Hematopoietic multipotent progenitor cell treated with erythropoietin and hydrocortisone succinate and interleukin-3 and kit ligand, for 4 days (in vitro differentiated cells): Measurements from ENCODE around the gene AGPAT3.

Experiments
- DNase-seq: peaks from one replicate; pipeline ENCODE4 v3.0.0-alpha.2; 2015

Gene AGPAT3

GRCh38 chr21:43865540-43866259 is 677 bp downstream of the AGPAT3 start:
- peak; percentile 64 for DNase-seq

DNA sequence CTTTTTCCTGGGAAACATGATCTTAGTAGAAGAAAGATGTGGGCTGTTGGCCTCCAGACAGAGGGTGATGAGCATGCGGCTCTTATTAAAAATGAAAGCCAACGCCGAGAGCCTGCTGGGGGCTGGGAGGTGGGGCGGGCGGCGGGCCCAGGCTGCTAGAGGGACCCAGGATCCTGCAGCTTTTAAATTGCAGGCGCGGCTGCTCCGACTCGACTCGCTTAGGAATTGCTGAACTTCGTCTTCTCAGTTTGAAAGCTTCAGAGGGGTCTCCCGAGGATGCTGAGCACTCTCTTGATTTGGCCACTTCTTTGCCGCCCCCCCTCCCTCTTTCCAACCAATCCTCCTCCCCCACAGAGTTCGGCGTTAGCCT is 1.2 kb downstream of the AGPAT3 start:
- peak; percentile 69 for DNase-seq

DNA sequence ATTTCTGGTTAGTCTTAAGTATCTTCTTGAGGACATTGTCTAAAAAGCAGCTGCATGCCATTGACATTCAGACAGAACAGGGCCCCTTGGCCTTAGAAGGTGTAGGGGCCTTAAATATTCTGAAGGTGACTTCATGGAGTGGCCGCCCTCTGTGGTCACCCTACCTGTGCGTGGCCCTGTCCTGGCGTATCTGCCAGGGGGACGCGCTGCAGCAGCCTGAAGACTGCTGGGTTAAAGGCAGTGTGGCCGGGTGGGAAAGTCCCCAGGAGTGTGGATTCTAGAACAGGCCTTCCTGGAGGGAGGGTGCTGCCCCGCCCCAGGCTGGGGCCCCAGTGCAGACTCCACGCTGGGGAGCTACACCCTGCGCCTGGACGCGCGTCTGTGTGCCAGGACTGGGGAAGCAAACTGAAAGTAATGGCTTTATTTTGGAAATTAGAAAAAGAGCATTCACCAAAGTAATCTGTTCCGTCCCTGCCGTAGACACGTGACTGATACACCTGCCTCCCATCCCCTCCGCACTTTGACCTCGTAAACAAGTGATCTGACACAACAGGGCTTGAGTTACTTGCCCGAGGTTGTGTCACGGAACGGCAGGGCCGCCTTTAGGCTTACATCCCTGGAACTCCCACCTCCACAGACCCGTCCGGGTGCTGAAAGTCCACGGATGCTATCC is 1.8 kb downstream of the AGPAT3 start:
- DNase-seq: no peak

DNA sequence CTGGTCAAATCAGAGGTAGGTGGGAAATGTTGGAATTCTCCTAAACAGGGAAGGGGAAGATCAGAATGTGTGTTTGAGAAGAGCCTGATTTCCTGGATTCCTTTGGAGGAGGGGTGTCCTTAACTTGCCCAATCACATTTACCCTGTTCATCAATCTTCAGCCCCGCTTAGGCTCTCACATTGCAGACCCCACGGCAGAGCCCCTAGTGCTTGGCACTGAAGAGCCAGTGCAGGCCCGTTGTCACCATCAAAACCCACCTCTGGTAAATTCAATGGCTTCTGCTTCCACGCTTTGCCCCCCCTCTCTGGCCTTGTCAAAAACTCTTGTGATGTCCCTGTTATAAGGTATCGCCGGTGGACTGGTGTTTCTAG is 2.3 kb downstream of the AGPAT3 start:
- no peak for DNase-seq

- no peak for DNase-seq
Observed at GRCh38 chr21:43867948-43868347, 2.9 kb downstream of the AGPAT3 start.

- no peak for DNase-seq
Observed at GRCh38 chr21:43868461-43868860, 3.4 kb downstream of the AGPAT3 start.

- DNase-seq: no peak
Observed at GRCh38 chr21:43869486-43870325, 4.7 kb downstream of the AGPAT3 start.

GRCh38 chr21:43871487-43871886 is 6.5 kb downstream of the AGPAT3 start:
- DNase-seq: no peak

DNA sequence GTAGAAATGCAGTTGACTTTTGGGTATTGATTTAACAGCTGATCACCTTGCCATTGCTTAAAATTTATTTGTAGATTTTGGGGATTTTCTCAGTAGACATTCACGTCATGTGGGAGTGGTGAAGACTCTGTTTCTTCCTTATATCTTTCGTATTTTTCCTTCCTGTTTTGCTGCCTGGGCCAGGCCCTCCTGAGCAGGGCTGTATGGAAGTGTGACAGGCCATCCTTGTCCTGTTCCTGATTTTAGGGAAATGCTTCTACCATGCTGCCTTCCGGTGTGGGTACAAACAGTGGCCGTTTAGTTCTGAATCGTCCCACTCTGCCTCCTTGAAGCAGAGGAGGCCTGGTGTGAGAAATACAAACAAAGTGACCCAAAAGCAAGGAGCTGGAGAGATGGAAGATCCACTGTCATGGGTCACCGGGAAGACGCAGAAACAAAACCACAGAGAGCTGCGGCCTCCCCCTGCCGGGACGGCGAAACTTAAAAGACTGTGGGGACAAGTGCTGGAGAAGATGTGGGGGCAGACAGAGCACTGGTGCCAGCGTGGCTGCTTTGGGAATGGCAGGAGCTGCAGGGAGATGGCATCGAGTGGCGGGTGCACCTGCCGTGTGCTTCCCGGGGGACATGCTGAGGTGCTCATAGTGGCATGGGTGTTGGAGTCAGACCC is 7.6 kb downstream of the AGPAT3 start:
- DNase-seq: no peak

- no peak for DNase-seq
Observed at GRCh38 chr21:43873673-43874072, 8.7 kb downstream of the AGPAT3 start.

DNA sequence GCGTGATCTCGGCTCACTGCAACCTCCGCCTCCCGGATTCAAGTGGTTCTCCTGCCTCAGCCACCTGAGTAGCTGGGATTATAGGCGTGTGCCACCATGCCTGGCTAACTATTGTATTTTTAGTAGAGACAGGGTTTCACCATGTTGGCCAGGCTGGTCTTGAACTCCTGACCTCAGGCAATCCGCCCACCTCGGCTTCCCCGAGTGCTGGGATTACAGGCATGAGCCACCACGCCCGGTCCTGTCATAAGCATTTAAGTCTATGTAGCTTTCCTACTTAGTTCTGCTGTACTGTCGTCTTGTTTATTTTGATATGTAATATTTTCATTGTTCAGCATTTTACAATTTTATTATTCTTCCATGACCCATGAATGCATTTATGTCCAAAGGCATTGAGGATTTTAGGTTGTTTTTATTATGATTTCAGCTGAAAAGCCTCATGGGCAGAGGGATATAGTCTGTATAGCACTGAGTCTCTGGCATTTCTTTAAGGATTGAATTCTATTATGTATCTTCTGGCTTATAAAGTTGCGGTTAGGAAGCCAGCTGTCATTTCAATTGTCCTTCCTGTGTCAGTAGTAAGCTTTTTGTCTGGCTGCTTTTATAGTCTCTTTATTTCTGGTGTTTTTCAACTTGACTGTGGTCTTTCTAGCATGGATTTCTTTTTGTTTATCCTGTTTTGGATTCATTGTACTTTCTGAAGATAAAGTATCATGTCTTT is 9.2 kb downstream of the AGPAT3 start:
- DNase-seq: no peak

DNA sequence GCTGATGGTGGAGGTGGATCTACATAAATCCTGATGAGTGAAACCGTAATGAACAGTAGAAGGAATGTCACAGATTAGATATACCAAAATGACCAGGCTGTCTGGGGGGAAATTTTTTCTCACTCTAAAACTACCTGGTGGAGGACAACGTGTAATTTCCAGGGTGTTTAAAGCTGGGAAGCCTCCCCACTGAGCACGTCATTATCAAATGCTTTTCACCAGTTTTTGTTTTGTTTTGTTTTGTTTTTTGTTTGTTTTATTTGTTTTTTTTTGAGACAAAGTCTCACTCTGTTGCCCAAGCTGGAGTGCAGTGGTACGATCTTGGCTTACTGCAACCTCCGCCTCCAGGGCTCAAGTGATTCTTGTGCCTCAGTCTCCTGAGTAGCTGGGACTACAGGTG is 11.6 kb downstream of the AGPAT3 start:
- DNase-seq: no peak

DNA sequence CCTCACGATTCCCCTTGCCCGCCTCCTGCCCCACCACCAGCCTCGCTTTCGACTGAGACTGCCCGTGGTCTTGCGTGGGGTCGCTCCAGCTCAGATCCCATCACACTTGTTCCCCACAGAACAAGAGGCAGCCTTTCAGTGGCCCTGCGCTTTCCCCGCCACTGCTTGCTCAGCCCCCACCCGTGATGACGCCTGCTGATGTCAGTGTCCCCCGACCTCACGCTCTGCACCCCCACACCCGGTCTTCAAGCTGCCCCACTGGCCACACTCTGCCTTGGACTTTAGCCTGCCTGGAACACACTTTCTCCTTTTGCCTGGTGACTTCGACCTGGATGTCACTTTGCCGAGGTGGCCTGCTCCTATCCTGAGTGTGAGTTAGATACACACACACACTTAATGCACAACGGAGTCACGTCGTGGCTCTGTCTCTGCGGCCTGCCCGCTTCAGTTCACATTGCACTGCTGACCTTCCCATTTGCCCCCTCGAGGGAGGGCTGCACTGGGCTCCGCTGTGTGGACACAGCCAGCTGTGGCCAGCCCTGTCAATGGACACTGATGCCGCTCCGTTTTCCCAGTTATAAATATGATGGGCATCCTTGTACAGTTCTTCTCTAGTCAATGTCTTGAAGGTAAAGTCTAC is 13.0 kb downstream of the AGPAT3 start:
- no peak for DNase-seq

GRCh38 chr21:43879348-43880110 is 14.5 kb downstream of the AGPAT3 start:
- DNase-seq: no peak

DNA sequence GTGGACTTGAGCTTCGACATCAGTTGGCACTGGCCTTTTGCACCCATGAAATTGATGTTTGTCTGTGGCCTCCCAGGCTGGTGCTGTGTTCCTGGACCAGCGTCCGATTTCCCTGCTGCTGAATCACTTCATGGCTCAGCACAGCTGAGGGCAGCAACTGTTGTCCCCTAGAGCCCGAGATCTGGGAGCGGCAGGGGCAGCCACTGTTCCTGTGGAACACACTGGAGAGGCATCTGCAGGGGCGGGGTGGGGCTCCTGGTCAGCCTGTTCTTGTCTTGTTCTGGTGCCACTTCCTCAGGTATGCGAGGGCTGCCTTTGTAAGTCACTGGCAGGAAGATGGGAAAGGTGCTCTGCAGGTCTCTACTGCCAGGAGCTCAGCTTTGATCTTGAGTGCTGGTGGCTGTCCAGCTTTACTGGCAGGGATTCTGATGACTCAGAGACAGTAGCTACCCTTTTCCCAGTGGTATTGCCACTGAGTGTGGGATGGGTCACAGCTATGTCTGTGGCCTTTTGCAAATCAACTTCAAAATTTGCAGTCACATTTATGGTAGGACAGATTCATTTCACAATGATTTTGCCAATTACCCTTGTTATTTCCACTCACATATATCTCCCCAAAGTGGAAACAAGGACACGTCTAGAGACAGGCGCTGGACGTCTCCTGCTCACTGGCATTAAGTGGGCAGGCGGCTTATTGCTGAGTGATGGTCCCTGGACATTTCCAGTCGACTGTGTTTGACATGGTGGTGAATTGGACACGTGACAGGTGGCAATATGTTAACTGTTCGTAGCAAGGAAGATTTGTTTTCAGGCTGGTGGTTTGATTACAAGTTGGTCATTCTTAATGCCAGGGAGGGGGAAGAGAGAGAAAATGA is 15.3 kb downstream of the AGPAT3 start:
- DNase-seq: no peak

- DNase-seq: no peak
Observed at GRCh38 chr21:43881283-43881682, 16.3 kb downstream of the AGPAT3 start.

GRCh38 chr21:43881935-43882334 is 16.9 kb downstream of the AGPAT3 start:
- no peak for DNase-seq

- no peak for DNase-seq
Observed at GRCh38 chr21:43882952-43883545, 18.0 kb downstream of the AGPAT3 start.

- peak; percentile 97 for DNase-seq
Observed at GRCh38 chr21:43884012-43884860, 19.2 kb downstream of the AGPAT3 start.
